Natural killer cell (primary cell): ENCODE results near the gene FBXO9. TPM values are rescaled to one million over a fixed set of nuclear protein-coding genes. Genes with fewer than 3 reads are reported as not detected.
"Not testable (repeated sequence)": the region's sequence is repeated elsewhere in the genome, so short reads cannot be mapped to it uniquely, and the experiment has no call there.

Source experiments
- ATAC-seq, 3 donors: fragments of 150-1000 bp in 2 of 3; fragments of 200-7000 bp in 1 of 3; cut with Tn5 transposase; 1 replicate in 1 of 3; 2 replicates in 2 of 3; pipeline ENCODE4 v1.10.0; 2021; ENCODE audit warnings: mild to moderate bottlenecking in 2 of 3, moderate library complexity in 2 of 3
- DNase-seq, 2 donors: peaks; one replicate each; pipeline versions ENCODE4 v3.0.0 to v3.0.0-alpha.2; 2013 to 2021; ENCODE audit warnings: mixed read lengths in 1 of 2
- H3K27ac ChIP-seq: one replicate; pipeline ENCODE4 v1.5.1; 2013; ENCODE audit warnings: mild to moderate bottlenecking, low read length
- H3K27me3 ChIP-seq: one replicate; pipeline ENCODE4 v1.6.1; 2013; ENCODE audit warnings: low read length; ENCODE audit not compliant: control insufficient read depth, insufficient read depth
- H3K36me3 ChIP-seq: one replicate; pipeline ENCODE4 v1.6.1; 2013; ENCODE audit warnings: low read length; ENCODE audit not compliant: control insufficient read depth, insufficient read depth
- H3K4me1 ChIP-seq: one replicate; pipeline ENCODE4 v1.6.1; 2013; ENCODE audit warnings: low read length; ENCODE audit not compliant: control insufficient read depth, insufficient read depth
- H3K4me3 ChIP-seq: one replicate; pipeline ENCODE4 v1.5.1; 2013; ENCODE audit warnings: low read length
- H3K9me3 ChIP-seq: one replicate; pipeline ENCODE4 v1.6.1; 2013; ENCODE audit warnings: low read length; ENCODE audit not compliant: control insufficient read depth, insufficient read depth
- H3K27ac Mint-ChIP-seq, 2 donors: one replicate each; pipeline ENCODE4 v1.8.0; 2022; ENCODE audit warnings: mild to moderate bottlenecking in 2 of 2, mixed read lengths in 2 of 2, moderate library complexity in 1 of 2
- H3K27me3 Mint-ChIP-seq, 2 donors: one replicate each; pipeline ENCODE4 v1.8.0; 2022; ENCODE audit warnings: low read depth in 2 of 2, mixed read lengths in 2 of 2
- H3K36me3 Mint-ChIP-seq: one replicate; pipeline ENCODE4 v1.8.0; 2022; ENCODE audit warnings: mixed read lengths
- H3K4me1 Mint-ChIP-seq, 2 donors: one replicate each; pipeline ENCODE4 v1.8.0; 2022; ENCODE audit warnings: mixed read lengths in 2 of 2
- H3K4me3 Mint-ChIP-seq: one replicate; pipeline ENCODE4 v1.8.0; 2022; ENCODE audit warnings: mild to moderate bottlenecking, moderate library complexity, mixed read lengths
- H3K9me3 Mint-ChIP-seq, 2 donors: one replicate each; pipeline ENCODE4 v1.8.0; 2022; ENCODE audit warnings: mixed read lengths in 2 of 2
- CTCF ChIP-seq: fragments of 200-600 bp; IDR thresholded peaks from one replicate; pipeline ENCODE4 v1.8.0; 2022; ENCODE audit warnings: antibody characterized with exemption
- WGBS: methylation state at CpG from one replicate; pipeline ENCODE4 v1.1.7; 2013; ENCODE audit warnings: missing lambda C conversion rate; ENCODE audit not compliant: insufficient coverage; 5-methylcytosine and 5-hydroxymethylcytosine counted together
- intact Hi-C: fragments of 100-400 bp; cut with micrococcal nuclease; formaldehyde crosslinking; loops from one replicate; pipeline ENCODE4 v1.14.2; 2022
- total RNA-seq, 4 donors: library from RNA; stranded (reverse); fragments of 120-200 nt in 1 of 4; gene quantifications; one replicate each; pipeline versions ENCODE4 v1.2.3 to v1.2.4, GENCODE V29; 2013 to 2022

FBXO9 gene
- total RNA-seq, 3 donors from 2014 or later (not counting 1 experiment from before 2014, with no cell fraction given), result 82.4 to 96.6 (median 88.9) TPM

GRCh38 chr6:53058388-53059195 lies 6.6 kb upstream of the FBXO9 start:
- Histone ChIP-seq H3K27ac (no peak overlapping the region), H3K36me3 (no peaks in the 10 kb centered on the region), H3K27me3 (no peaks in the 10 kb centered on the region), H3K9me3 (no peaks in the 10 kb centered on the region), H3K4me1 (peaks cover 11% of the 10 kb centered on the region), H3K4me3 (no peak overlapping the region)
- peak overlapping the region in 1 of 2 donors; percentile 41 for H3K27ac Mint-ChIP-seq
- no peak for TF ChIP-seq CTCF
- ATAC-seq (no peak), DNase-seq (peak in 1 of 2 donors; percentile 37)
- H3K4me3 Mint-ChIP-seq, result peak overlapping the region; percentile 97
- H3K4me1 Mint-ChIP-seq, result peaks cover 57 to 63% of the 10 kb centered on the region in 2 donors
- H3K9me3 Mint-ChIP-seq, result no peaks in the 10 kb centered on the region
- intact Hi-C loops, result no loop called here
- no peaks in the 10 kb centered on the region for H3K27me3 Mint-ChIP-seq
- H3K36me3 Mint-ChIP-seq, result no peaks in the 10 kb centered on the region
- 78% methylated on average over 4 of the region's 4 CpGs for WGBS

- no peak for TF ChIP-seq CTCF
- H3K36me3 ChIP-seq, result no peaks in the 10 kb centered on the region
- 95% methylated on average over 3 of the region's 3 CpGs for WGBS
- peak overlapping the region; percentile 97 for H3K4me3 Mint-ChIP-seq
- DNase-seq, result no peak
- no peaks in the 10 kb centered on the region for H3K27me3 Mint-ChIP-seq
- H3K9me3 ChIP-seq, result no peaks in the 10 kb centered on the region
- H3K27ac Mint-ChIP-seq, result peak overlapping the region; percentile 81 to 91
- no peaks in the 10 kb centered on the region for H3K27me3 ChIP-seq
- peaks cover 17% of the 10 kb centered on the region for H3K4me1 ChIP-seq
- intact Hi-C loops, result no loop called here
- no peak for ATAC-seq
- H3K9me3 Mint-ChIP-seq, result no peaks in the 10 kb centered on the region
- no peaks in the 10 kb centered on the region for H3K36me3 Mint-ChIP-seq
- H3K4me3 ChIP-seq, result no peak overlapping the region
- H3K27ac ChIP-seq, result no peak overlapping the region
- peaks cover 58 to 70% of the 10 kb centered on the region in 2 donors for H3K4me1 Mint-ChIP-seq
These were observed 5.3 kb upstream of the FBXO9 start for GRCh38 chr6:53059648-53060589.

GRCh38 chr6:53062169-53062539 lies 3.0 kb upstream of the FBXO9 start:
- H3K27ac Mint-ChIP-seq, result peak overlapping the region; percentile 81 to 91
- DNase-seq, result no peak

GRCh38 chr6:53064255-53064654 lies 949 bp upstream of the FBXO9 start:
- 77% methylated on average over 16 of the region's 16 CpGs for WGBS
- H3K27me3 Mint-ChIP-seq, H3K9me3 Mint-ChIP-seq, DNase-seq, ATAC-seq, H3K27ac ChIP-seq, H3K36me3 ChIP-seq, H3K4me3 ChIP-seq, H3K9me3 ChIP-seq, H3K36me3 Mint-ChIP-seq, H3K27me3 ChIP-seq: not testable (repeated sequence)
- peak overlapping the region; percentile 98 for H3K4me3 Mint-ChIP-seq
- peaks cover 25% of the 10 kb centered on the region for H3K4me1 ChIP-seq
- intact Hi-C loops, result loop anchor here (2.0 kb wide), 1 partner anchor 481 kb away; the partner anchor contains the start of gene GCLC
- H3K4me1 Mint-ChIP-seq, result peaks cover 49 to 59% of the 10 kb centered on the region in 2 donors
- peak overlapping the region; percentile 93 to 94 for H3K27ac Mint-ChIP-seq

More at GRCh38 chr6:53062169-53062539, 3.0 kb upstream of the FBXO9 start:
- Mint-ChIP-seq H3K27me3 (no peaks in the 10 kb centered on the region), H3K4me3 (peak overlapping the region; percentile 97), H3K36me3 (no peaks in the 10 kb centered on the region), H3K4me1 (peaks cover 59 to 69% of the 10 kb centered on the region in 2 donors), H3K9me3 (no peaks in the 10 kb centered on the region)
- H3K4me1 ChIP-seq, result peaks cover 25% of the 10 kb centered on the region
- H3K4me3 ChIP-seq, result peak overlapping the region; percentile 85
- no peaks in the 10 kb centered on the region for H3K36me3 ChIP-seq
- intact Hi-C loops, result no loop called here
- no peaks in the 10 kb centered on the region for H3K27me3 ChIP-seq
- peak overlapping the region; percentile 59 for H3K27ac ChIP-seq
- 30% methylated on average over 3 of the region's 5 CpGs for WGBS
- no peaks in the 10 kb centered on the region for H3K9me3 ChIP-seq
- no peak for TF ChIP-seq CTCF
- ATAC-seq, result no peak
